K562 (cell line): ENCODE measurements around the gene AIFM3. TPM values are rescaled to one million over a fixed set of nuclear protein-coding genes. Genes with fewer than 3 reads are reported as not detected.

ENCODE experiments used
- HCFC1 ChIP-seq: IDR thresholded peaks from 2 replicates; pipeline ENCODE4 v1.6.1; 2012; ENCODE audit warnings: low read depth, low read length, improper control_type of control experiment
- MAFF ChIP-seq: IDR thresholded peaks from 2 replicates; pipeline ENCODE4 v1.6.1; 2012; ENCODE audit warnings: low read length, improper control_type of control experiment
- NFXL1 ChIP-seq: fragments of 450-650 bp; formaldehyde crosslinking; IDR thresholded peaks from 2 replicates; pipeline ENCODE4 v1.4.0; 2021; ENCODE audit warnings: mild to moderate bottlenecking
- ZNF217 ChIP-seq: sonication (generic); formaldehyde crosslinking; IDR thresholded peaks from 2 replicates; pipeline ENCODE4 v1.8.0; 2022; ENCODE audit warnings: mild to moderate bottlenecking, missing genetic modification reagents
- polyA plus RNA-seq, 8 experiments: library from polyadenylated mRNA; depleted of rRNA in 4 of 8; stranded (reverse) in 5 of 8; unstranded in 3 of 8; fragments of >200 nt; fragmentation: Nextera tagmentation in 2 of 8; fragmentation: Illumina TruSeq in 1 of 8; extraction: Ambion mirVana in 2 of 8; extraction: Trizol in 1 of 8; gene quantifications; 2 replicates each; pipeline versions ENCODE4 v1.2.1 to v1.2.3, GENCODE V29; 2011 to 2014; ENCODE audit warnings: inconsistent platforms in 1 of 8, missing spikeins in 1 of 8
- total RNA-seq, 7 experiments: library from RNA; depleted of rRNA in 6 of 7; stranded (reverse); fragments of >200 nt in 6 of 7; fragmentation: Illumina TruSeq in 2 of 7; extraction: Trizol in 2 of 7; gene quantifications; 2 replicates each; pipeline versions ENCODE4 v1.2.1 to v1.2.3, GENCODE V29; 2011 to 2021; ENCODE audit warnings: low replicate concordance in 1 of 7
- TF ChIP-seq, protein P1 (sequence below): fragments of 450-650 bp; IDR thresholded peaks from 2 replicates; pipeline ENCODE4 v1.6.1; 2016
- TF ChIP-seq, protein P2 (sequence below): sonication (generic); formaldehyde crosslinking; IDR thresholded peaks from 2 replicates; pipeline ENCODE4 v1.8.0; 2022; ENCODE audit warnings: mild to moderate bottlenecking, missing genetic modification reagents

AIFM3 gene
- total and polyA plus RNA-seq, 9 of the 15 experiments (the other 6 are each of a cell fraction or from before 2014, with no cell fraction given): 0.03 to 0.20 (median 0.07) TPM; not detected in 1

DNA sequence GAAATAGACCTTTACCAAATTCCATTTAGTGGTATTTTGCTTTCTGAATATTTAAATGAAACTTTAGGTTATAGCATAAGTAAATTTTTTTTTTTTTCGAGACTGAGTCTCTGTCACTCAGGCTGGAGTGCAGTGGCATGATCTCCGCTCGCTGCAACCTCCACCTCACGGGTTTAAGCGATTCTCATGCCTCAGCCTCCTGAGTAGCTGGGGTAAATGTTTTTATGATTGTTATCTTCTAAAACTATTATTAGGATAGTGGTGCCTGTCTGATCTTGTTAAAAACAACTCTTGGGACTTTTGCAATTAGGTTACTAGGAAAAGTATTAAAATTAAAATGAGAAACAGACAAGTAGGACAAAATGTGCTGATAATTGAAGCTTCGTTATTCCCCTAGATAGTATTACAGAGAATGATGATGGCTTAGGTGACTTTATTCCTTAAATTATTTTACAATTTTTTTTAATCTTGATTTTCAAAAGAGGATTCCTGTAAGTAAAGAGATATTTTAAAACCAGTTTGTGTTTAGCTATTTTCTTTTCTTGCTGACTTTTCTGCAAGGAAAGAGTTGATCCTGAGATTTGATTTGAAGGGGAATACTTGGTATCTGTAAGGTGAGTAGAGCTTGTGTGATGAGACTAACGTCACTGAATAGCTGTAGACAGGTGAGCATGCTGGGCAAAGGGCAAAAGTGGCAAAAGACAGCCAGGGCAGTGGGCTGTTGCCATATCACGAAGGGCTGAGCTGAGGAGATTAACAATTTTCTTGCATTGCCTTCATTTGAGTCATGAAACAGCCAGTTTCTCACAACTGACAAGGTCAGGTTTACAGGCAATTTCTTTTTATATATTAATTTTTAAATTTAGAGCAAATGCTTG, 29.0 kb upstream of the AIFM3 start (continued):
- TF ChIP-seq NFXL1: no peak
- TF ChIP-seq, protein P1, sequence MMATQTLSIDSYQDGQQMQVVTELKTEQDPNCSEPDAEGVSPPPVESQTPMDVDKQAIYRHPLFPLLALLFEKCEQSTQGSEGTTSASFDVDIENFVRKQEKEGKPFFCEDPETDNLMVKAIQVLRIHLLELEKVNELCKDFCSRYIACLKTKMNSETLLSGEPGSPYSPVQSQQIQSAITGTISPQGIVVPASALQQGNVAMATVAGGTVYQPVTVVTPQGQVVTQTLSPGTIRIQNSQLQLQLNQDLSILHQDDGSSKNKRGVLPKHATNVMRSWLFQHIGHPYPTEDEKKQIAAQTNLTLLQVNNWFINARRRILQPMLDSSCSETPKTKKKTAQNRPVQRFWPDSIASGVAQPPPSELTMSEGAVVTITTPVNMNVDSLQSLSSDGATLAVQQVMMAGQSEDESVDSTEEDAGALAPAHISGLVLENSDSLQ: peak; percentile 44; the same call in 1 of the 2 replicates
- TF ChIP-seq, protein P2, sequence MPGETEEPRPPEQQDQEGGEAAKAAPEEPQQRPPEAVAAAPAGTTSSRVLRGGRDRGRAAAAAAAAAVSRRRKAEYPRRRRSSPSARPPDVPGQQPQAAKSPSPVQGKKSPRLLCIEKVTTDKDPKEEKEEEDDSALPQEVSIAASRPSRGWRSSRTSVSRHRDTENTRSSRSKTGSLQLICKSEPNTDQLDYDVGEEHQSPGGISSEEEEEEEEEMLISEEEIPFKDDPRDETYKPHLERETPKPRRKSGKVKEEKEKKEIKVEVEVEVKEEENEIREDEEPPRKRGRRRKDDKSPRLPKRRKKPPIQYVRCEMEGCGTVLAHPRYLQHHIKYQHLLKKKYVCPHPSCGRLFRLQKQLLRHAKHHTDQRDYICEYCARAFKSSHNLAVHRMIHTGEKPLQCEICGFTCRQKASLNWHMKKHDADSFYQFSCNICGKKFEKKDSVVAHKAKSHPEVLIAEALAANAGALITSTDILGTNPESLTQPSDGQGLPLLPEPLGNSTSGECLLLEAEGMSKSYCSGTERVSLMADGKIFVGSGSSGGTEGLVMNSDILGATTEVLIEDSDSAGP (CRISPR knock-in tag): 0 out of 2 replicates have a peak, but pooled peaks have one; percentile 21
- no peak for TF ChIP-seq HCFC1
- TF ChIP-seq MAFF: no peak
- no peak for TF ChIP-seq ZNF217 (CRISPR knock-in tag)
